Inflammatory macrophage treated with lipopolysaccharide for 4 hours (primary cell): ENCODE results near the gene SNCB.

Source experiments
- DNase-seq: peaks from one replicate; pipeline ENCODE4 v3.0.0-alpha.2; 2020

Gene SNCB

GRCh38 chr5:176629853-176630680 is at the start of gene SNCB, which contains the start of gene EIF4E1B:
SNCB (minus strand) TSS chr5:176630534; CDS start chr5:176629654, 880 bp downstream.
EIF4E1B (plus strand) TSS chr5:176630675; CDS start chr5:176642788, 12,113 bp downstream.
- DNase-seq: peak; percentile 14

GRCh38 chr5:176679365-176680225 is 49.3 kb upstream of the SNCB start:
- no peak for DNase-seq

- DNase-seq: no peak
Measured at GRCh38 chr5:176678584-176678983, 48.2 kb upstream of the SNCB start.

- no peak for DNase-seq
Measured at GRCh38 chr5:176677209-176677939, 47.0 kb upstream of the SNCB start.

- DNase-seq: no peak
Measured at GRCh38 chr5:176676361-176676824, 46.1 kb upstream of the SNCB start.

- DNase-seq: no peak
Measured at GRCh38 chr5:176675676-176676360, 45.5 kb upstream of the SNCB start.

- no peak for DNase-seq
Measured at GRCh38 chr5:176674799-176675198, 44.5 kb upstream of the SNCB start.

- DNase-seq: no peak
Measured at GRCh38 chr5:176673651-176674583, 43.6 kb upstream of the SNCB start.

- no peak for DNase-seq
Measured at GRCh38 chr5:176671890-176672747, 41.8 kb upstream of the SNCB start.

- no peak for DNase-seq
Measured at GRCh38 chr5:176671399-176671798, 41.1 kb upstream of the SNCB start.

- DNase-seq: no peak
Measured at GRCh38 chr5:176670449-176670848, 40.1 kb upstream of the SNCB start.

- DNase-seq: no peak
Measured at GRCh38 chr5:176667637-176668036, 37.3 kb upstream of the SNCB start.

- DNase-seq: no peak
Measured at GRCh38 chr5:176665517-176665916, 35.2 kb upstream of the SNCB start.

- DNase-seq: no peak
Measured at GRCh38 chr5:176664886-176665285, 34.6 kb upstream of the SNCB start.

GRCh38 chr5:176664479-176664878 is 34.1 kb upstream of the SNCB start:
- DNase-seq: no peak

- DNase-seq: no peak
Measured at GRCh38 chr5:176663566-176663965, 33.2 kb upstream of the SNCB start.

GRCh38 chr5:176662371-176663333 is 32.3 kb upstream of the SNCB start:
- DNase-seq: no peak

- DNase-seq: no peak
Measured at GRCh38 chr5:176661676-176662075, 31.3 kb upstream of the SNCB start.
